ENCODE measurements around the gene PCBP3.
"Not testable (repeated sequence)": the region's sequence is repeated elsewhere in the genome, so short reads cannot be mapped to it uniquely, and the experiment has no call there.

The PCBP3 gene

DNA sequence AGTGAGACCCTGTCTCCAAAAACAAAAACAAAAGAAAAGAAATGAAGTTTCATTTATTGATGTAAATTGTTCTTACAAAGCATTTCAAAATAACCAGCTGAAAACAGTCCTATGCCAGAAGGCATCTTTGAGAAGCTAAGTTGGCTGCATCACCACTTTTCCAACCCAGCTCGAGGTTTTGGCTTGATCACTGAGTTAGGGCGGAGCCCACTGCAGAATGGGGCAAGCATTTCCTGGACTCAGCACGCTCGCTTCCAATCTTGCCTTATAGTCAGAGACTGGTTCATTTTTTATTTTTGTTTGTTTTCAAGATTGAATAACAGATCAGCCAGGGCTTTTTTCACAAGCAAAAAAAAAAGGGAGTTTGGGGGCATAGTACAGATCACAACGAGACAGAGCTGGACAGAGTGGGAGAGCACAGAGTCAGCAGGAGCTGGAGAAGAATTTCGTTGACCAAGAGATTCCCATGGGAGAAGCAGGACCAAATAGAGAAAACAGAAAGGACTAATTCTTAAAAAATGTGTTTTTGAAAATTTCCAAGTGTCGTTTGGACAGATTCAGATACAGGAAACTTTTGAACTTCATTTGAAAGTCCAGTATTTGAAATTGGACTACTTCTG, 314.6 kb downstream of the PCBP3 start:
- DNase-seq = no peak

GRCh38 chr21:45959182-45959581, 315.7 kb downstream of the PCBP3 start:
- no peak for DNase-seq

- DNase-seq = no peak
These were observed 316.4 kb downstream of the PCBP3 start for GRCh38 chr21:45959779-45960390.

DNA sequence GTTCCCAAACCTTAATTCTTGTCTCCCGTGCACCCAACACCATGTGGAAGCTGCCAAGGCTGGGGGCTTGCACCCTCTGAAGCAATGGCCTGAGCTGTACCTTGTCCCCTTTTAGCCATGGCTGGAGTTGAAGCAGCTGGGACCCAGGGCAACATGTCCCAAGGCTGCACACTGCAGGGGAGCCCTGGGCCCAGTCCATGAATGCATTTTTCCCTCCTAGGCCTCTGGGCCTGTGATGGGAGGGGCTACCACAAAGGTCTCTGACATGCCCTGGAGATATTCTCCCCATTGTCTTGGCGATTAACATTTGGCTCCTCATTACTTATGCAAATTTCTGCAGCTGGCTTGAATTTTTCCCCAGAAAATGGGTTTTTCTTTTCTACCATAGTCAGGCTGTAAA, 317.9 kb downstream of the PCBP3 start:
- not testable (repeated sequence) for DNase-seq

GRCh38 chr21:45962531-45963231, 319.2 kb downstream of the PCBP3 start:
- no peak for DNase-seq

DNA sequence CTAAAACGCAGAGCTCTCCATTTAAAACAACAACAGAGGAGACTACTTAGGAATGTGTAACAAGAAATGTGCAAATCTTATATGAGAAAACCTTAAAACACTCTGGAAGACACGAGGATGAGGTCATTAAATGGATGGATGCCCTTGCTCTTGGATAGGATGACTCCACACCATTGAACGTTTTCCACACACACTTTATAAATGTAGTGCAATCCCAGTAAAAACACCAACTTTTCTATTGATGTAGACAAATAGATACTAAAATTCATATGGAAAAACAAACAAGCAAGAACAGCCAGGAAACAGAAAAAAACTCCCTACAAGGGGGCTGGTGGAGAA, 319.7 kb downstream of the PCBP3 start:
- no peak for DNase-seq

DNA sequence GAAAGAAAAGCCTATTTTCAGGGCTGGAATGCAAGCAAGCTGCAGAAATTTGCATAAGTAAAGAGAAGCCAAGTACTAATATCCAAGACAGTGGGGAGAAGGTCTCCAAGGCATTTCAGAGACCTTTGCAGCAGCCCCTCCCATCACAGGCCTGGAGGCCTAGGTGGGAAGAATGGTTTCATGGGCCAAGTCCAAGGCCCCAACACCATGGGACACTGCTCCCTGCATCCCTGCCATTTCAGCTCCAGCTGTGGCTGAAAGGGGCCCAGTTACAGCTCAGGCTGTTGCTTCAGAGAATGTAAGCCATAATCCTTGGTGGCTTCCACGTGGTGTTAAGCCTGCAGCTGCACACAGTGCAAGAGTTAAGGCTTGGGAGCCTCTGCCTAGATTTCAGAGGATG, 321.1 kb downstream of the PCBP3 start:
- no peak for DNase-seq

GRCh38 chr21:45965084-45965809, 321.7 kb downstream of the PCBP3 start:
- DNase-seq = no peak

DNA sequence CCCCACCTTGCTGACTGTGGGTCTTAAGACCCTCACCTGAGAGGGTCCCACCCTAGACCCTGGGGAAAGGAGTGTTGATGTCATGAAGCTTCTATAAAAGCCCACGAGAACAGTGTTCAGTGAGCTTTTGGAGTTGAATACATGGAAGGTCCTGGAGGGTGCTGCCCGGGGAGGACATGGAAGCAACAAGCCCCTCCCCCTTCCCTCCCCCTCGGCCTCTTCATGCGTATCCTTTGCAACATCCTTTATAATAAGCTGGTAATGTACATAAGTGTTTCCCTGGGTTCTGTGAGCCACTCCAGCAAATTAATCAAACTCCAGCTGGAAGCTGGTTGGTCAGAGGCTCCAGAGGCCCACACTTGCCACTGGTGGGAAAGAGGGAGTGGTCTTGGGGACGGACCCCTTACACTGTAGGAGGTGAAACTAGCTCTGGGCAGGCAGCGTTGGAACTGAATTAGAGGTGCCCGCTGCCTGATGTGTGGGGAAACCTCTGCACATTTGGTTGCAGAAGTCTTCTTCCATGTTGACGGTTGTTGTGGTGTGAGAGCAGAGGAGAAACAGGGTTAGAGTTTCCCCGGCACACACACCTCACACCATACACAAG, 323.4 kb downstream of the PCBP3 start:
- DNase-seq = no peak

DNA sequence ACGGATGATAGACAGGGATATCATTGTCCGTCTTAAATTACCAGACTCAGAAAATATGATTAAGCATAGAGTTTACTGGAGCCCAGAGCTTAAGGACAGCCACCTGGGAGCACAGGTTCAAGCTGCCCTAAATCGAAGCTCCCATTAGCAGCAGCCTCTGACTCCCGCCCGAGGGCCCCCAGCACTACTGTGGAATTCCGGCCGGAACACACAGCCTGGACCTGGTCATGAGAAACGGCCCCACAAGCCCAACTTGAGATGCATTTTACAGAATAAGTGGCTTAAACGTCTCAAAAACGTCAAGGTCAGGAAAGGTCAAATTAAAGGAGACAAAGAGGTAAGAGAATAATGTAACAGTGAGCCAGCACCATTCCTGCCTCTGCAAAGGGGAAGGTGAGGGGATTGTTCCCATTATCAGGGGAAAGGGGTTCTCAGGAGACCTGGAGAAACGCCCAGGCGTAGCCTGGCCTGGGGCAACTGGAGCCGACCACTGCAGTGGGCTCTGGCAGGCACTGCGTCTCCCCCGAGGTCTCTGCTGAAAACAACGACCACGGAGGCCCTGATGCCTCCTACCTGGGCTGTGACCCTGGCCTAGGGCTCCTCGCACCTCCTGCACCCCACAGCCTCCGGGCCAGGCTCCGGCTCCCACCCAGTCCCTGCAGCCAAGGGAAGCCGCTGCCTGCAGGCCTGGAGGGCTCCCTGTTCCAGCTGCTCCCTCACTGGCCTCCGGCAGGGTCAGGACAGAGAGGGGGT, 326.6 kb downstream of the PCBP3 start:
- DNase-seq = no peak

DNA sequence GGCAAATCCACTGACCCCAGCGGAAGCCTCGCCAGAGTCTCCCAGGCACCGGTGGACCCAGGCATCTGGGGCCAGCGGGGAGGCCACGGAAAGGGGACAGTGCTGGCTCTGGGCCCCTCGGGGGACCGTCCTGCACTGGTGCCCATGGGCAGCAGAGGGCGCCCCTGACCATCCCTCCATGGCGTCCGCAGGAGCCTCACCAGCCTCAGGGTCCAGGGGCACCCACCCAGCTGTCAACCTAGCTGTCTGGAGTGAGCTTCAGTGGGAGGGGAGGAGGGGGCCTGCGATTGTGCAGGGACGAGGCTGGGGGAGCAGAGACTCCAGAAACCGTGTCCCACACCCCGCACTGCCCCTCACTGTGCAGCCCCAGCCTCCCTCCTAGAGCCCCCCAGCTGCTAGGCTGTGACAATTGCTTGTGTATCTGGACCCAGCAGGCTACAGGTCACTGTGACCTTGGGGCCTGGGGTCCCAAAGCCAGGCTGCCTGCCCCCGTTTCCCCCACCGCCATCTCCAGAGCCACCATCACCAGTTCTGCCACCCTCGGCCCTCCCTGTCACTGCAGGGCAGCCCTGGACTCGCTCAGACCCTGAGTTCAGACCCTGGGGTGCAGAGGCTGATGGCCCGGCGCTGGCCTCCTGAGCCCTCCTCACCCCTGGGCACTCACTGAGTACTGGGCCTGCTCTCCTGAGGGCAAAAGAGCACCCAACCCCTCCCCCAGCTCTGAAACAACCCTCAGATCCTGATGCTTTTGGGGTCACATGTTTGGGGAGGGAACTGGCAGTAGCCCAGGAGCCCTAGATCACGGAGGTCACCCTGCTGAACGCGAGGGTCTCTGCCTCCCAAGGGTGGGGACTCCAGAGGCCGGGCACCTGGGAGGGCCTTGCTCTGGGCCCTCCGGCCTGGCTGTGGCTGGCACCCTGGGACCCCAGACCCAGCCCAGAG, 327.4 kb downstream of the PCBP3 start:
- peak; percentile 25 to 33 for DNase-seq

DNA sequence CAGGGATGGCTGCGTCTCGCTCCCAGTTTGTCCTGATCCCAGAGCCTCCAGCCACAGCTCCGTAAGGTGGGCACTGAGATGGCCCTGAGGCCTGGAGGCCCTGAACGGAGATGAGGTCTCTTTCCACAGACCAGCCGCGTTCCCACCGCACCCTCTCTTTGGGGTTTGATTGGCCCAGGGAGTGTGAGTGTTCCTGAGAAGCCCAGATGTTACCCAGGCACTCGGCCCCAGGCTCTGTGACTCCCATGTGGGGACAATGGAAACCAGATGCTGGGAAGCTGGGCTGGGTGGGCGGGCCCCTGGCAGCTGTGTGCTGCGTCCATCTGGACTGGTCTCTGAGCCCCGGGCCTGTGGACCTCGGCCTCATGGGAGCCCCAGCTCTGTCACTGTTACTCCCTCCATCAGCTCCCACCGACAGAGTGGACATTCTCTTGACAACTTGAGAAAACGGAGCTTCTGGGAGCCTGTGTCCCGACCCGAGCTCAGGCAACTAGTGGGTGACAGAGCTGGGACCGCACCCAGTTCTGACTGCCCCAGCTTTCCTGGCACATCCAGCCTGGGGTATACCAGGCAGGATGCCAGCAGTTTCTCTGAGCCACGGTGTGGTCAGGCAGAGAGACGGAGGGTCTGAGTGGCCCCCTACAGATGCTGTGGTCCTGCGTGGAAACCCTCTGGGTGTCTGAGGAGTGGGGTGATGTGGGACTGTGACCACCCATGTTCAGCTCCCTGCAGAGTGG, 328.3 kb downstream of the PCBP3 start:
- DNase-seq = no peak

DNA sequence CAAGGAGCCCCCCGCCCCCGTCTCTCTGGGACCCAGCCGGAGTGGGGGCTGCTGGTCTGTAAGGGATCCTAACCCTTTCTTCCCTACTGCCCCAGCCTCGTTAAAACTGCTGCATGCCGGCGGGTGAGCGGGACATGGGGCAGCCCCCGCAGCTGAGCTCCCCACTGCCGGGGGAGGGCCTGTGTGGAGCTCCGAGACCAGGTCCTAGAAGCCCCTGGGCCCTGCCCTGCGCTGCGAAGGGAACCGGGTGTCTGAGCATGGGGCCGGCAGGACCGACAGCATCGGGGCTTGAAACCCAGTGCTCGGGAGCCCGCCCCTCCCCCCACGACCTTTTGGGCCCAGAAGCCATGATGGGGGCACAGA, 328.8 kb downstream of the PCBP3 start:
- no peak for DNase-seq

DNA sequence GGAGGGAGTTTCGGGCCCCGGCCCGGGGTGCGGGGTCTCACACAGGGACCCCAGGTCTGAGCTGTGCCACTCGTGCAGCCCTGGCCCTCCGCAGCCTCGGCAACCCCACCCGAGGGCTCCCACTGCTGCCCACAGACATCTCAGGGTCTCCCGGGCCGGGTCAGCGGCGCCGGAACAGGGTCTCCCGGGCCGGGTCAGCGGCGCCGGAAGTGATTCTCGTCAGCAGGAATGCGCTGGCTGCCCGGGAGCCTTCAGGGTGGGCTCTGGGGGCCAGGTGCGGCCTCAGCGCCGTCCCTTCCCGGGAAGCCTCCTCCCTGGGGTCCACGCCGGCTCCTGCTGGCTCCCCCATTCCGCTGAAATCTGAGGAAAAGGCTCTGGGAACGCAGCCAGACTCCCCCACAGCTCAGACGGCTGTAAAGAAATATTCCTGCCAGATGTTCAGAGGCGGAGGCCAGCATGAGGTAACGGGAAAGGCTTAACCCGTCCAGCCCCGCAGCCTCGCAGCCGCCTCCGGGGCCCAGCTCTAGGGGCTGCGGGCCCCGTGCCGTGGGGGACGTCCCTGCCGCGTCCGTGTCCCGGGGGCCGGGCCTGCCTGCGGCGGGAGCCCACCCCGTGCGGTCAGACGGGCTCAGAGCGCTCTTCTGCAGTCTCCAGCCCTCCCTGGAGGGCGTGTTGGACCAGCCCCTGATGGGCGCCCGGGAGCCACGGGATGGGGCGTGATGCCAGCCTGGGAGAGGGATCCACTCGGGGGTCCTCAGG, 329.4 kb downstream of the PCBP3 start:
- DNase-seq = no peak

DNA sequence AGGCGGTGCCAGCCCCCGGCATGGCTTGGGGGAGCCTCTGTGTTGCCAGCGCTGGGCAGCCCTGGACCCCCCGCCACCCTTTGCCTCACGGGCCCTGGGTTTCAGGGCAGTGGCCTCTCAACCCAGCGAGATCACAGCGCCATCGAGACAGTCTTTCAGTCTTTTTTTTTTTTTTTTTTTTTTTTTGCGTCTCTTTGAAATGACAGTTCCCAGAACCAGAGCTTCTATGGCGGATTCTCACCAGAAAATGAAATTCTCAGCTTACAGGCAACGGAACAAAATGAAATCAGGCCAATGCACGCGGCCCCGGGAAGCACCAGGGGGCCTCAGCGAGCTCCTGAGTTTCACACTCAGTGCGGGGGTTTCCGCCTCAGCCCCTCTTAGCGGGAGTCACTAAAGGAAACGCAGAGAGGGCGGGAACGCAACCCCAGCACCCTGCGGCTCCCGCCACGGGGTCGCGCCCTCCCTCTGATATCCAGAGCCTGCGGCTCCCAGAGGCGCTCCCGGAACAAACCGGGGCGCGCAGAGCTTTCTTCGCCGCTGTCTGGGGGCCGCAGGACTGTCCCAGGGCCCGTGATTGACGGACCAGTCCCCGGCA, 330.0 kb downstream of the PCBP3 start:
- DNase-seq = peak; percentile 81 to 82

DNA sequence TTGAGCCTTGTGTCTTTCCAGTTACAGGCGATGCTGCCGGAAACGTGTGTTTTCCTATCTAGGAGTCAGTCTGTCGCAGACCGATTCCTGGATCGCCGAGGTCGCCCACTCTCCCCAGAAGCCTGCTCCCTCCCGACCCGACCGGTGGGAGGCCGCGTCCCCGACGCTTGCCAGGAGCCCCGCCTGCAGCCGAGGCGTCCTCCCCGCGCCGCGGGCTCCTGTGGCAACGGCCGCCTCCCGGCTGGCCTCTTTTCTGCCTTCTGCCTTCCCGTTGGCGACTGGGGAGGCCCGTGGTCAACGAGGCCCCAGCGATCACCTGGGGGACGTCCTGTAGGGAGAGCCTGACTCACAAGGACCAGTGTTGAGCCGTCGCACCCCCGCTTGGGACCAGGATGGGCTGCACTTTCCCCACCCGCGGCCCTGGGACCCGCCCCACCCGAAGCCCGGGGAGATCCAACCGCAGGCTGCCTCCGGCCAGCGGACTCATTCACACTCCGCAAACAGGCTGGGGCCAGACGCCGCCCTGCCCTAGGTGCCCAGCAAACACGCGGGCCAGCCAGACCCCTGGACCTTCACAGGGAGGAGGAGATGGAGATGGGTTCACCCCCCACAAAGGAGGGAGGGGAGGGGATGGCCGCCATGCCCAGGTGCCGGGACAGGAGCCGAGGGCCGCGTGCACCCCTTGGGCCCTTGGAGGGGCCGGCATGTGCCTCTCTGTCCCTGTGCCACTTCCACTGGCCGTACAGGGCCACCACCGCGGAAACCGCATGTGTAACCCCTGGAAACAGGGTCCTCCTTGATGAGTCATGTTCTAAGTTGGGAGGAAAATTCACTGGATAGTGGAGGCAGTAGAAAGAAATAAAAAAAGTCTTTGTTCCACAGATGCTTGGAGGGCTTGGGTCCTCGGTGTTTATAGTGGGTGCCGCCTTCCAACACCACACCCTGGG, 330.8 kb downstream of the PCBP3 start:
- no peak for DNase-seq

DNA sequence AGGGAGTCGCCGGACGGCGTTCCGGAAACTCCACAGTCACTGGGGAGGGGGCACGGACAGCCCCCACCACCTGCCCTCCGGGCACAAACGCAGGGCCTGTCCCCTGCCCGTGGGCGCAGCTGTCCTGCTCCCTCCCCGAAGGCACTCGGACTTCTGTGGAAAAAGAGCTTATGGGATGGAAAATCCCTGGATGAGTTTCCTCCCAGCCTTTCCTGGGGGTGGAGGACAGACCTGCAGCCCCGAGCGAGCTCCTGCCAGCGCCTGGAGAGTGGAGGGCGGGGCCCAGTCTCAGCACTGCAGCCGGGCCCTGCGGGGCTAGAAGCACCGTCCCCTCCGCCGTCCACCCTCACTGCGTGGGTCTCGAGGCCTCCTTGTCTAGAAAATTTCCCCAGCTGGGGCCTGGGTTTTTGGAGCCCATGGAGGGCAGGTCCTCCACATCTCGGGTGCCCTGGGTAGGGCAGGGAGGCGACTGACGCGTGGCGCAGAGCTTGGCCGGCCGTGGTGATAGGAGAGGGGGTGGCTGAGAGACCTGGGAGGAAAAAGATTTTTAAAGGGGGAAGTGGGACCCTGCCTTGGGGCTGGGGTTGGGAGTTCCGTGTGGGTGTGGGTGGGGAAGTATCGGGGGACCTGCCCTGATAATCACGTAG, 331.6 kb downstream of the PCBP3 start:
- DNase-seq = no peak

Measured in CD4-positive, alpha-beta T cell treated with Interleukin-4 for 1 hour (primary cell).